HCT116 (cell line): ENCODE results near the gene DOCK1. TPM values are rescaled to one million over a fixed set of nuclear protein-coding genes. Genes with fewer than 3 reads are reported as not detected.

Source experiments
- ATAC-seq: fragments of 200-7000 bp; cut with Tn5 transposase; 2 replicates; pipeline ENCODE4 v1.9.1; 2020; ENCODE audit warnings: mild to moderate bottlenecking, moderate library complexity
- BruUV-seq: library from RNA; stranded (reverse); fragments of 400-500 nt; replicated peaks from 2 replicates; lab custom pipeline; 2021; lab: Mats Ljungman, UMichigan
- CTCF ChIA-PET: fragments of 300-600 bp; sonication (Branson Sonifier 250); formaldehyde crosslinking; loops from one replicate; lab custom pipeline; 2021; ENCODE audit warnings: antibody characterized with exemption; lab: Charles Lee
- POLR2A ChIA-PET: fragments of 300-600, 350-600 bp; sonication (Branson Sonifier 250); formaldehyde crosslinking; loops from one replicate; lab custom pipeline; 2021; ENCODE audit warnings: antibody characterized with exemption; lab: Charles Lee
- RAD21 ChIA-PET, 2 experiments: fragments of 300-600 bp; sonication (Branson Sonifier 250); formaldehyde crosslinking; loops; one replicate each; lab custom pipeline; 2023; ENCODE audit warnings: low total read pairs in 2 of 2; ENCODE audit not compliant: uncharacterized antibody in 2 of 2, unreplicated experiment in 2 of 2, low non-redundant PET in 1 of 2; lab: Charles Lee
- DNase-seq: peaks from one replicate; pipeline ENCODE4 v3.0.0-alpha.2; 2010; ENCODE audit warnings: low read depth, low spot score
- H2AFZ ChIP-seq: fragments of 200-600 bp; shearing (Covaris generic), sonication (generic); 2 replicates; pipeline ENCODE4 v1.6.1; 2017; ENCODE audit warnings: low read depth, mixed run types, mixed read lengths, antibody characterized with exemption, low read length; ENCODE audit not compliant: poor library complexity, severe bottlenecking
- H3K27ac ChIP-seq: 2 replicates; pipeline ENCODE4 v1.5.1; 2012; ENCODE audit warnings: low read depth, low read length
- H3K27me3 ChIP-seq: fragments of 200-600 bp; sonication (generic); 2 replicates; pipeline ENCODE4 v1.6.1; 2016; ENCODE audit warnings: mixed run types, low read length, mixed read lengths; ENCODE audit not compliant: insufficient read depth
- H3K36me3 ChIP-seq, 2 experiments: fragments of 200-500 bp in 1 of 2; fragments of 200-600 bp in 1 of 2; sonication (Bioruptor generic) in 1 of 2; sonication (generic) in 1 of 2; 2 replicates each; pipeline versions ENCODE4 v1.5.1 to v1.6.1; 2014 to 2016; ENCODE audit warnings: low read length in 2 of 2, inconsistent platforms in 1 of 2, mixed read lengths in 1 of 2, mixed run types in 1 of 2; ENCODE audit not compliant: insufficient read depth in 2 of 2, control insufficient read depth in 1 of 2
- H3K4me1 ChIP-seq, 2 experiments: fragments of 200-600 bp in 1 of 2; sonication (generic) in 1 of 2; 2 replicates each; pipeline versions ENCODE4 v1.5.1 to v1.6.1; 2012 to 2017; ENCODE audit warnings: low read length in 2 of 2, inconsistent platforms in 1 of 2, mild to moderate bottlenecking in 1 of 2, mixed read lengths in 1 of 2, mixed run types in 1 of 2, moderate library complexity in 1 of 2; ENCODE audit not compliant: insufficient read depth in 2 of 2, control insufficient read depth in 1 of 2
- H3K4me2 ChIP-seq: fragments of 200-600 bp; sonication (generic); 2 replicates; pipeline ENCODE4 v1.6.1; 2017; ENCODE audit warnings: mixed run types, low read length, mixed read lengths
- H3K4me3 ChIP-seq, 2 experiments: fragments of 200-600 bp in 1 of 2; sonication (generic) in 1 of 2; replicated peaks in 1 of 2; 2 replicates each; pipeline ENCODE4 v1.5.1; 2011 to 2016; ENCODE audit warnings: low read length in 2 of 2, control low read depth in 1 of 2, low read depth in 1 of 2, mild to moderate bottlenecking in 1 of 2, mixed read lengths in 1 of 2, mixed run types in 1 of 2
- H3K79me2 ChIP-seq: fragments of 200-600 bp; sonication (generic); 2 replicates; pipeline ENCODE4 v1.6.1; 2017; ENCODE audit warnings: mild to moderate bottlenecking, mixed run types, low read length, moderate library complexity, mixed read lengths; ENCODE audit not compliant: insufficient read depth
- H3K9ac ChIP-seq: fragments of 200-600 bp; sonication (generic); 2 replicates; pipeline ENCODE4 v1.6.1; 2016; ENCODE audit warnings: low read length, mixed read lengths
- H3K9me2 ChIP-seq: fragments of 200-600 bp; sonication (generic), shearing (Covaris generic); 2 replicates; pipeline ENCODE4 v1.6.1; 2017; ENCODE audit warnings: mixed run types, mild to moderate bottlenecking, moderate library complexity; ENCODE audit not compliant: insufficient read depth
- H3K9me3 ChIP-seq, 2 experiments: fragments of 200-500 bp in 1 of 2; fragments of 200-600 bp in 1 of 2; sonication (Bioruptor generic) in 1 of 2; sonication (generic) in 1 of 2; 2 replicates each; pipeline ENCODE4 v1.6.1; 2014 to 2017; ENCODE audit warnings: low read length in 2 of 2, mixed read lengths in 2 of 2, inconsistent platforms in 1 of 2, low read depth in 1 of 2, mild to moderate bottlenecking in 1 of 2, mixed run types in 1 of 2, moderate library complexity in 1 of 2; ENCODE audit not compliant: control insufficient read depth in 1 of 2, insufficient read depth in 1 of 2
- H4K20me1 ChIP-seq: fragments of 200-600 bp; sonication (generic), shearing (Covaris generic); 2 replicates; pipeline ENCODE4 v1.6.1; 2017; ENCODE audit warnings: mixed run types, mild to moderate bottlenecking, moderate library complexity; ENCODE audit not compliant: insufficient read depth
- CBX3 ChIP-seq: IDR thresholded peaks from 2 replicates; pipeline ENCODE4 v1.6.1; 2012; ENCODE audit warnings: low read depth
- ELF1 ChIP-seq: IDR thresholded peaks from 2 replicates; pipeline ENCODE4 v1.6.1; 2012; ENCODE audit warnings: low read depth, borderline replicate concordance
- EZH2phosphoT487 ChIP-seq: fragments of 200-600 bp; IDR thresholded peaks from 2 replicates; pipeline ENCODE4 v1.6.1; 2018; ENCODE audit warnings: antibody characterized with exemption, borderline replicate concordance
- intact Hi-C: fragments of 100-400 bp; cut with micrococcal nuclease; formaldehyde crosslinking; loops from 2 replicates; pipeline ENCODE4 v1.10.0; 2022
- total RNA-seq: library from RNA; stranded (reverse); gene quantifications from one replicate; pipeline ENCODE4 v1.2.1, GENCODE V29; 2021; ENCODE audit not compliant: unreplicated experiment
- TF ChIP-seq, protein P1 (sequence below): IDR thresholded peaks from 2 replicates; pipeline ENCODE4 v1.6.1; 2011; ENCODE audit warnings: mild to moderate bottlenecking, low read length, moderate library complexity; ENCODE audit not compliant: insufficient replicate concordance; ENCODE audit errors: extremely low read depth
- TF ChIP-seq, protein P2 (sequence below): IDR thresholded peaks from 2 replicates; pipeline ENCODE4 v1.6.1; 2012

DOCK1 gene
- total RNA-seq, 1 experiment from 2014 or later, result 46.5 TPM

DNA sequence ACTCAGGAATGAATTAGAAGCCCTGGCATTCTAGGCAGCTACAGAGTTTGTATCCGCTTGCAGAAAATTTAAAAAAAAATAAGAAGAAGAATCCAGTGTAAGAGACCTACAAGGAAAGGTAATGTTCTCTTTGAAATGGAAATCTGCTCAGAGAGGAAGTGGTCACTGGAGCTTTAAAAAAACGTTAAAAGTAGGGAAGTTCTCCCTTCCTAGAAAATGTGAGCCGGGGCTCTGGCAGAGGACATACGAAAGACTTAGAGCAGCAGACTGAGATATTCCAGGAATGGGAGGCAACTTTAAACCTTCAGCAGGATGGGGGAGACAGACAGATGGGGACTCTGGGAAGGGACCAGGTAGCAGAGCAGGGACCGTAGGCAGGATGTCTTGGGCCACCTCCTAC lies 494.4 kb downstream of the DOCK1 start:
- DNase-seq (no peak), ATAC-seq (no peak)
- Histone ChIP-seq H3K4me2 (no peak overlapping the region), H4K20me1 (no peaks in the 10 kb centered on the region), H3K9ac (no peak overlapping the region), H3K27ac (no peak overlapping the region), H3K36me3 (no peaks in the 10 kb centered on the region), H3K4me1 (no peaks in the 10 kb centered on the region), H3K27me3 (no peaks in the 10 kb centered on the region), H3K79me2 (no peaks in the 10 kb centered on the region), H3K4me3 (no peak overlapping the region), H3K9me2 (no peaks in the 10 kb centered on the region), H3K9me3 (no peaks in the 10 kb centered on the region), H2AFZ (no peak overlapping the region)
- no TSS peak for BruUV-seq
- TF ChIP-seq ELF1, result no peak
- ChIA-PET CTCF (no interaction called here), POLR2A (no interaction called here), RAD21 (no interaction called here)
- intact Hi-C loops, result no loop called here

- intact Hi-C loops, result no loop called here
- no TSS peak for BruUV-seq
- no peaks in the 10 kb centered on the region for H3K36me3 ChIP-seq
- TF ChIP-seq CBX3 (no peak), EZH2phosphoT487 (no peak)
- TF ChIP-seq, protein P1, sequence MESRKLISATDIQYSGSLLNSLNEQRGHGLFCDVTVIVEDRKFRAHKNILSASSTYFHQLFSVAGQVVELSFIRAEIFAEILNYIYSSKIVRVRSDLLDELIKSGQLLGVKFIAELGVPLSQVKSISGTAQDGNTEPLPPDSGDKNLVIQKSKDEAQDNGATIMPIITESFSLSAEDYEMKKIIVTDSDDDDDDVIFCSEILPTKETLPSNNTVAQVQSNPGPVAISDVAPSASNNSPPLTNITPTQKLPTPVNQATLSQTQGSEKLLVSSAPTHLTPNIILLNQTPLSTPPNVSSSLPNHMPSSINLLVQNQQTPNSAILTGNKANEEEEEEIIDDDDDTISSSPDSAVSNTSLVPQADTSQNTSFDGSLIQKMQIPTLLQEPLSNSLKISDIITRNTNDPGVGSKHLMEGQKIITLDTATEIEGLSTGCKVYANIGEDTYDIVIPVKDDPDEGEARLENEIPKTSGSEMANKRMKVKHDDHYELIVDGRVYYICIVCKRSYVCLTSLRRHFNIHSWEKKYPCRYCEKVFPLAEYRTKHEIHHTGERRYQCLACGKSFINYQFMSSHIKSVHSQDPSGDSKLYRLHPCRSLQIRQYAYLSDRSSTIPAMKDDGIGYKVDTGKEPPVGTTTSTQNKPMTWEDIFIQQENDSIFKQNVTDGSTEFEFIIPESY, result no peak
- TF ChIP-seq, protein P2, sequence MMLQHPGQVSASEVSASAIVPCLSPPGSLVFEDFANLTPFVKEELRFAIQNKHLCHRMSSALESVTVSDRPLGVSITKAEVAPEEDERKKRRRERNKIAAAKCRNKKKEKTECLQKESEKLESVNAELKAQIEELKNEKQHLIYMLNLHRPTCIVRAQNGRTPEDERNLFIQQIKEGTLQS, result no peak
- H3K79me2 ChIP-seq, result no peaks in the 10 kb centered on the region
- H2AFZ ChIP-seq, result no peak overlapping the region
- no peaks in the 10 kb centered on the region for H3K9me2 ChIP-seq
- DNase-seq (no peak), ATAC-seq (no peak)
- ChIA-PET CTCF (no interaction called here), POLR2A (no interaction called here), RAD21 (no interaction called here)
- no peaks in the 10 kb centered on the region for H3K4me1 ChIP-seq
- H3K4me3 ChIP-seq, result no peak overlapping the region
- H3K9me3 ChIP-seq, result no peaks in the 10 kb centered on the region
- H3K4me2 ChIP-seq, result no peak overlapping the region
- H3K9ac ChIP-seq, result no peak overlapping the region
- no peaks in the 10 kb centered on the region for H3K27me3 ChIP-seq
- H4K20me1 ChIP-seq, result no peaks in the 10 kb centered on the region
- H3K27ac ChIP-seq, result no peak overlapping the region
These were observed 495.0 kb downstream of the DOCK1 start for GRCh38 chr10:127400216-127400615.
